Type B pancreatic cell (in vitro differentiated cells): Measurements from ENCODE around the gene RASSF4. TPM values are rescaled to one million over a fixed set of nuclear protein-coding genes. Genes with fewer than 3 reads are reported as not detected.

Source experiments
- DNase-seq: peaks from one replicate; pipeline ENCODE4 v3.0.0; 2021; ENCODE audit warnings: mixed read lengths; ENCODE audit not compliant: unreplicated experiment; ENCODE audit errors: extremely low spot score
- H3K27ac Mint-ChIP-seq: 2 replicates; pipeline ENCODE4 v1.8.0; 2021; ENCODE audit warnings: mild to moderate bottlenecking, mixed read lengths
- H3K27me3 Mint-ChIP-seq: 2 replicates; pipeline ENCODE4 v1.8.0; 2021; ENCODE audit warnings: mixed read lengths
- H3K36me3 Mint-ChIP-seq: 2 replicates; pipeline ENCODE4 v1.8.0; 2021; ENCODE audit warnings: mixed read lengths
- H3K4me1 Mint-ChIP-seq: one replicate; pipeline ENCODE4 v1.8.0; 2021; ENCODE audit warnings: mixed read lengths; ENCODE audit not compliant: unreplicated experiment
- H3K4me3 Mint-ChIP-seq: 2 replicates; pipeline ENCODE4 v1.8.0; 2021; ENCODE audit warnings: mild to moderate bottlenecking, mixed read lengths
- H3K9me3 Mint-ChIP-seq: 2 replicates; pipeline ENCODE4 v1.8.0; 2021; ENCODE audit warnings: mixed read lengths
- total RNA-seq: library from RNA; stranded (reverse); gene quantifications from 2 replicates; pipeline ENCODE4 v1.2.1, GENCODE V29; 2021; ENCODE audit warnings: low replicate concordance
- TF ChIP-seq, protein P1 (sequence below): fragments of 200-600 bp; sonication (generic); conservative IDR thresholded peaks from 2 replicates; pipeline ENCODE4 v1.5.0; 2021; ENCODE audit warnings: antibody characterized with exemption, mild to moderate bottlenecking

The RASSF4 gene
- total RNA-seq, 1 donor from 2014 or later, result 27.9 TPM

DNA sequence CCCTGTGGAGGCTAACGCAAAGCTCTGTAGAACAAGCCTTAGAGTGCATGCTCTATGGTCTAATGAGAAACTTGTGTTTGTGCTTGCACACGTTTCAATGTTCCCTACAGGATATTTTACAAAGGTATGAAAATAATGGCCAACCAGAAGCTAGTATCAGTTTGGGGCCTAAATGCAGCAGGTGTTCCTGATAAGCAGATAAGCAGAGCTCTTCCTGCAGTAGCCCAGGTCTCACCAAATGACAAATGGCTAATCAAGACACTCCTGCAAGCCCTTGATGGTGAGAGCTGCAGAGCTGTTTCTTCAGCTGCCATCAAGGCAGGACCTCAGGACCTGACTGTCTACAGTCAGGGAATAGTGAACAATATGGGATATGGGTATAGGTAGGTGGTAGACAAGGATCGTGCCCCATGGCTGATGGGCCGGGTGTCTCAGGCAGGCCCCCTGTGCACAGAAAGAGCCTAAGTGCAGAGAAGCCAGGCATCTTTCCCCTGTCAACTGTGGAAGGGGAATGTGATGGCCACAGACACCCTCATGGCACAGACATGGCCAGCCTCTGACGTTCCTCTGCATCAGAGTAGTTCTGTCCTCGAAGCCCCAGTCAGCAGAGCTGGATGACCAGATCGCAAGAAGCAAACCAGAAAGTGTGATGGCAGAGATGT is 23.2 kb upstream of the RASSF4 start:
- DNase-seq, result peak; percentile 45
- TF ChIP-seq, protein P1, sequence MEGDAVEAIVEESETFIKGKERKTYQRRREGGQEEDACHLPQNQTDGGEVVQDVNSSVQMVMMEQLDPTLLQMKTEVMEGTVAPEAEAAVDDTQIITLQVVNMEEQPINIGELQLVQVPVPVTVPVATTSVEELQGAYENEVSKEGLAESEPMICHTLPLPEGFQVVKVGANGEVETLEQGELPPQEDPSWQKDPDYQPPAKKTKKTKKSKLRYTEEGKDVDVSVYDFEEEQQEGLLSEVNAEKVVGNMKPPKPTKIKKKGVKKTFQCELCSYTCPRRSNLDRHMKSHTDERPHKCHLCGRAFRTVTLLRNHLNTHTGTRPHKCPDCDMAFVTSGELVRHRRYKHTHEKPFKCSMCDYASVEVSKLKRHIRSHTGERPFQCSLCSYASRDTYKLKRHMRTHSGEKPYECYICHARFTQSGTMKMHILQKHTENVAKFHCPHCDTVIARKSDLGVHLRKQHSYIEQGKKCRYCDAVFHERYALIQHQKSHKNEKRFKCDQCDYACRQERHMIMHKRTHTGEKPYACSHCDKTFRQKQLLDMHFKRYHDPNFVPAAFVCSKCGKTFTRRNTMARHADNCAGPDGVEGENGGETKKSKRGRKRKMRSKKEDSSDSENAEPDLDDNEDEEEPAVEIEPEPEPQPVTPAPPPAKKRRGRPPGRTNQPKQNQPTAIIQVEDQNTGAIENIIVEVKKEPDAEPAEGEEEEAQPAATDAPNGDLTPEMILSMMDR, result no peak
- H3K27me3 Mint-ChIP-seq, result no peaks in the 10 kb centered on the region
- H3K36me3 Mint-ChIP-seq, result peaks cover 4% of the 10 kb centered on the region
- no peak overlapping the region for H3K4me3 Mint-ChIP-seq
- H3K9me3 Mint-ChIP-seq, result peaks cover 7% of the 10 kb centered on the region
- H3K27ac Mint-ChIP-seq, result no peak overlapping the region
- H3K4me1 Mint-ChIP-seq, result peaks cover 5% of the 10 kb centered on the region

DNA sequence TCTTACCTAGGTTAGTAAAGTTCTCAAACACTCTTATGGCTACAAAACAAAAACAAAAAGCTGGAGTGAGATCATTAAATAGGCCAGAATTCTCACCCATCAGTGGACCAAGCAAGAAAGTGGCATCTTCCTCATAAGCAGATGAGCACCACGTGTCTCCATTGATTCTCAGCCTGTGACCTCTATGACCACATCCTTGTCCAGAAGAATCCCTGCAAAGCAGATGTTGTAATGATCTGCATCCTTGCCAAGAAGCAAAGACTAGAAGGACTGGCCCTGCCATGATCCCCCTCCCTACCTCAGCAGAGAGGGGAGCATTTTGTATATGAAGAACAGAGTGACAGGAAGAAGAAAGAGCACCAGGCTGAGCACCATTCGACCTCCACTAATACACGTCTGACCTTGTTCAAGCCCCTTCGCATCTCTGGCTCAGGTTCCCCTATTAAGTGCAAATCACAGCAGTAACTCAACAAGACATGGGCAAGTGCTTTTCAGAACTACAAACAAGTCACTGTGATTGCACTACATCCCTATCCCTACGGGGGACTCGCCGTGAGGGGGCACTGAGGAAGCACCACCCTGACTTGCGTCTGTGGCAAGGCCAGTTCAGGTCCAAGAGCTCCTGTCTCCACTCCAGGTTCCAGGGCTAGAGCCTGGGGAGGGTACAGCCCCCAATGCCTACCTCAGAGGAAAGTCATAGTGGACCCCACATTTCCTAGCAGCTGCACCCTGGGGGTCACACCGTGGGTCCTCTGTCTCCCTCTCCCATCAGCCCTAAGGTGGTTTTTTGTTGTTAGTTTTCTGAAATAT is 22.2 kb upstream of the RASSF4 start:
- H3K9me3 Mint-ChIP-seq, result peaks cover 7% of the 10 kb centered on the region
- H3K4me3 Mint-ChIP-seq, result no peak overlapping the region

DNA sequence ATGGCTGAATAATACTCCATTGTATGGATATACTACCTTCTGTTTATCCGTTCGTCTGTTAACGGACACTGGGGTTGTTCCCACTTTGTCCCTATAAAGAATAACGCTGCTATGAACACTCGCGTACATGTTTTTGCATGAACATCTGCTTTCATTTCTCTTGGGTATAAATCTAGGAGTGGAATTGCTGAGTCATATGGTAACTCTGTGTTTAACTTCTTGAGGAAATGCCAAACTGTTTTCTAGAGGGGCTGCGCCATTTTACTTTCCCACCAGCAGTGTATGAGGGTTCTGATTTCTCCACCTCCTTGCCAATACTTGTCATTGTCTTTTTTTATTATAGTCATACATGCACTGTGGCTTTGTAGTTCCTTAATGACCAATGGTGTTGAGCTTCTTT is 20.6 kb upstream of the RASSF4 start:
- DNase-seq, result no peak
- TF ChIP-seq, protein P1, result no peak
- peaks cover 5% of the 10 kb centered on the region for H3K4me1 Mint-ChIP-seq
- no peaks in the 10 kb centered on the region for H3K27me3 Mint-ChIP-seq
- H3K27ac Mint-ChIP-seq, result no peak overlapping the region
- H3K9me3 Mint-ChIP-seq, result peaks cover 8% of the 10 kb centered on the region
- peaks cover 4% of the 10 kb centered on the region for H3K36me3 Mint-ChIP-seq
- no peak overlapping the region for H3K4me3 Mint-ChIP-seq

More for the DNA sequence above, 22.2 kb upstream of the RASSF4 start:
- Mint-ChIP-seq H3K27ac (no peak overlapping the region), H3K27me3 (no peaks in the 10 kb centered on the region), H3K4me1 (peaks cover 5% of the 10 kb centered on the region), H3K36me3 (peaks cover 4% of the 10 kb centered on the region)
- peak; percentile 50 for DNase-seq
- TF ChIP-seq, protein P1, result no peak

DNA sequence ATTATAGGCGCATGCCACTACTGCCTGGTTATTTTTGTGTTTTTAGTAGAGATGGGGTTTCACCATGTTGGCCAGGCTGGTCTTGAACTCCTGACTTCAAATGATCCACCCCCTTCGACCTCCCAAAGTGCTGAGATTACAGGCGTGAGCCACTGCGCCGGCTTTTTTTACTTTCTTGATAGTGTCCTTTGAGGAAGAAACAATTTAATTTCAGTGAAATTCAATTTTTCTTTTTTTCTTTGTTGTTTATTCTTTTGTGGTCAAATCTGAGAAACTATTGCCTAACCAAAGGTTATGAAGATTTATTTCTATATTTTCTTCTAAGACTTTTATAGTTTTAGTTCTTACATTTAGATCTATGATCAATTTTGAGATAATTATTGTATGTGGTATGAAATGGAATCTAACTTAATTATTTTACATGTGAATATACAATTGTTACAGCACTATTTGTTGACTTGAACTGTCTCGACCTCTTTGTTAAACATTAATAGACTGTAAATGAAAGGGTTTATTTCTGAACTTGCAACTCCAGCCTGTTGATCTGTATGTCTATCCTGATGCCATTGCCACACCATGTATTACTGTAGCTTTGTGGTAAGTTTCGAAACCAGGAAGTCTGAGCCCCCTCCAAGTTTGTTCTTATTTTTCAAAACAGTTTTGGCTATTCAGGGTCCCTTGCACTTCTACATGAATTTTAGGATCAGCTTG is 19.8 kb upstream of the RASSF4 start:
- H3K4me3 Mint-ChIP-seq, result no peak overlapping the region
- H3K27ac Mint-ChIP-seq, result no peak overlapping the region
- peak; percentile 7 for DNase-seq
- no peaks in the 10 kb centered on the region for H3K27me3 Mint-ChIP-seq
- peaks cover 4% of the 10 kb centered on the region for H3K36me3 Mint-ChIP-seq
- H3K9me3 Mint-ChIP-seq, result peaks cover 15% of the 10 kb centered on the region
- TF ChIP-seq, protein P1, result no peak
- peaks cover 5% of the 10 kb centered on the region for H3K4me1 Mint-ChIP-seq

DNA sequence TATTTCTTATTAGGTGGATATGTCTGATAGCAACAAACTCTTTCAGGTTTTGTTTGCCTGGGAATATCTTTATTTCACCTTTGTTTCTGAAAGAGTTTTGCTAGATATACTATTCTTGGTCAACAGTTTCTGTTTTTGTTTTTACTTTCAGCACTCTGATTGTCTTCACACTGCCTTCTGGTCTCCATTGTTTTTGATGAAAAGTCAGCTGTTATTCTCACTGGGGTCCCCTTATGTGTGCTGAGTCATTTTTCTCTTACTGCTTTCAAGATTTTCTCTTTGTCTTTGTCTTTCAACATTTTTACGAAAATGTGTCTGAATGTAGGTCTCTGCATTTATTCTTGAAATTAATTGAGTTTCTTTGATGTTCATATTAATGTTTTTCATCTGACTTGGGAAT is 15.2 kb upstream of the RASSF4 start:
- Mint-ChIP-seq H3K4me3 (no peak overlapping the region), H3K27ac (no peak overlapping the region), H3K9me3 (peaks cover 9% of the 10 kb centered on the region), H3K4me1 (peaks cover under 1% of the 10 kb centered on the region), H3K27me3 (no peaks in the 10 kb centered on the region), H3K36me3 (no peaks in the 10 kb centered on the region)
- DNase-seq, result no peak
- TF ChIP-seq, protein P1, result no peak
